Measurements from ENCODE around the gene NOPCHAP1. TPM values are rescaled to one million over a fixed set of nuclear protein-coding genes. Genes with fewer than 3 reads are reported as not detected.
"Not testable (repeated sequence)": the region's sequence is repeated elsewhere in the genome, so short reads cannot be mapped to it uniquely, and the experiment has no call there.

NOPCHAP1 gene
- total RNA-seq, 2 donors from 2014 or later, result 2.8 to 6.5 TPM

DNA sequence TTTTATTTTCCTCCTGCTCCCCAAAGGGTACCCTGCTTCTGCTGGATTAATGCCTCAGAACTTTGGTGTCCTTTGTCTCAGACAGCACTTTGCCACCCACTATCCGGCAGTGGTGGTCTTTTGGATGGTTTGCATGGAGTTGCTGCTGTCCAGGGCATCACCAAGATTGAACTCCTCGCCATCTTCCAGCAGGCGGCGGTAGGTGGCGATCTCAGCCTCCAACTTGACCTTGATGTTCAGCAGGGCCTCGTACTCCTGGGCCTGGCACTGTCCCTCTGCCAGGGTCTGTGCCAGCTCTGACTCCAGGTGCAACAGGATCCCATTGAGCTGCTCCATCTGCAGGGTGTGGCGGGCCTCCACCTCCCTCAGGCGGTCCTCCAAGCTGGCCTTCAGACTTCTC lies 9.4 kb upstream of the NOPCHAP1 start:
- Histone ChIP-seq H3K4me3 (no peak overlapping the region), H3K27ac (no peak overlapping the region), H3K27me3 (replicated peaks; ENCODE audit: insufficient read depth) (no peaks in the 10 kb centered on the region), H3K36me3 (no peaks in the 10 kb centered on the region), H3K9me3 (no peaks in the 10 kb centered on the region), H3K4me1 (replicated peaks) (no peaks in the 10 kb centered on the region)
- intact Hi-C loops (cut with DNase I), result no loop called here
- no peak for DNase-seq (ENCODE audit: low spot score)
- 73% methylated on average over 8 of the region's 8 CpGs for WGBS
- TF ChIP-seq, protein P1, sequence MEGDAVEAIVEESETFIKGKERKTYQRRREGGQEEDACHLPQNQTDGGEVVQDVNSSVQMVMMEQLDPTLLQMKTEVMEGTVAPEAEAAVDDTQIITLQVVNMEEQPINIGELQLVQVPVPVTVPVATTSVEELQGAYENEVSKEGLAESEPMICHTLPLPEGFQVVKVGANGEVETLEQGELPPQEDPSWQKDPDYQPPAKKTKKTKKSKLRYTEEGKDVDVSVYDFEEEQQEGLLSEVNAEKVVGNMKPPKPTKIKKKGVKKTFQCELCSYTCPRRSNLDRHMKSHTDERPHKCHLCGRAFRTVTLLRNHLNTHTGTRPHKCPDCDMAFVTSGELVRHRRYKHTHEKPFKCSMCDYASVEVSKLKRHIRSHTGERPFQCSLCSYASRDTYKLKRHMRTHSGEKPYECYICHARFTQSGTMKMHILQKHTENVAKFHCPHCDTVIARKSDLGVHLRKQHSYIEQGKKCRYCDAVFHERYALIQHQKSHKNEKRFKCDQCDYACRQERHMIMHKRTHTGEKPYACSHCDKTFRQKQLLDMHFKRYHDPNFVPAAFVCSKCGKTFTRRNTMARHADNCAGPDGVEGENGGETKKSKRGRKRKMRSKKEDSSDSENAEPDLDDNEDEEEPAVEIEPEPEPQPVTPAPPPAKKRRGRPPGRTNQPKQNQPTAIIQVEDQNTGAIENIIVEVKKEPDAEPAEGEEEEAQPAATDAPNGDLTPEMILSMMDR (IDR thresholded peaks at IDR 0.05), result no peak
- TF ChIP-seq POLR2AphosphoS5 (IDR thresholded peaks at IDR 0.05) (no peak), POLR2A (IDR thresholded peaks at IDR 0.05) (no peak)

DNA sequence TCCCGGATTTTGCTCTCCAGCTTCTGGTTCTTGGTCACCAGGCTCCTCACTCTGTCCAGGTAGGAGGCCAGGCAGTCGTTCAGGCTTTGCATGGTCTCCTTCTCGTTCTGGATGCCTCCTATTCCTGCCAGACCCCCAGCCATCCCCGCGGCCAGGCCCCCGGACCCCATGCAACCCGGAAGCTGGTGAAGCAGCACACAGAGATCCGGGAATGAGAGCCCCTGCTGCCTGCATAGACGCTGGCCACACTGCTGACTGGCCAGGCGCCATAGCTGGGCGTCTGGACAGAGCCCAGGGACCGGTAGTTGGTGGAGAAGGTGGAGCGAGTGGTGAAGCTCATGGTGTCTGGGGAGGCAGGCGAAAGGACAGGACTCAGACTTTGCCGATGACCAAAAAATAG lies 8.4 kb upstream of the NOPCHAP1 start:
- DNase-seq (ENCODE audit: low spot score); H3K4me3 ChIP-seq; H3K27me3 ChIP-seq (replicated peaks; ENCODE audit: insufficient read depth); H3K4me1 ChIP-seq (replicated peaks); H3K36me3 ChIP-seq; H3K9me3 ChIP-seq; intact Hi-C loops (cut with DNase I); H3K27ac ChIP-seq: not testable (repeated sequence)
- 94% methylated on average over 15 of the region's 15 CpGs for WGBS

DNA sequence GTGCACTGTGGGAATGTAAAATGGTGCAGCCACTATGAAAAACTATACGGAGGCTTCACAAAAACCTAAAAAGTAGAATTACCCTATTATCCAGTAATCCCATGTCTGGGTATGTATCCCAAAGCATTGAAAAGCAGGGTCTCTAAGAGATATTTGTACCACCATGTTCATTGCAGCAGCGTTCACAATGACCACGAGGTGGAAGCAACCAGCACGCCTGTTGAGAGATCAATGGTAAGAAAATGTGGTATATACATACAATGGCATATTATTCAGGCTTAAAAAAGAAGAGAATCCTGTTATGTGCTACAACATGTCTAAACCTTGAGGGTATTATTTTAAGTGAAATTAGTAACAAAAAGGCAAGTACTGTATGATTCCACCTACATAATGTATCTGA lies 910 bp upstream of the NOPCHAP1 start:
- H3K36me3 ChIP-seq, result no peaks in the 10 kb centered on the region
- intact Hi-C loops (cut with DNase I), result no loop called here
- no peak overlapping the region for H3K27ac ChIP-seq
- no peaks in the 10 kb centered on the region for H3K9me3 ChIP-seq
- no peak for TF ChIP-seq POLR2A (IDR thresholded peaks at IDR 0.05)
- TF ChIP-seq, protein P1 (IDR thresholded peaks at IDR 0.05), result no peak
- TF ChIP-seq POLR2AphosphoS5 (IDR thresholded peaks at IDR 0.05), result no peak
- DNase-seq (ENCODE audit: low spot score), result no peak
- no peak overlapping the region for H3K4me3 ChIP-seq
- no peaks in the 10 kb centered on the region for H3K27me3 ChIP-seq (replicated peaks; ENCODE audit: insufficient read depth)
- no peaks in the 10 kb centered on the region for H3K4me1 ChIP-seq (replicated peaks)
- WGBS, result 83% methylated on average over 4 of the region's 4 CpGs

- H3K27ac ChIP-seq, result no peak overlapping the region
- intact Hi-C loops (cut with DNase I), result no loop called here
- DNase-seq (ENCODE audit: low spot score), result no peak
- TF ChIP-seq POLR2AphosphoS5 (IDR thresholded peaks at IDR 0.05), result no peak
- TF ChIP-seq, protein P1 (IDR thresholded peaks at IDR 0.05), result no peak
- TF ChIP-seq POLR2A (IDR thresholded peaks at IDR 0.05), result no peak
- H3K27me3 ChIP-seq (replicated peaks; ENCODE audit: insufficient read depth), result no peaks in the 10 kb centered on the region
- no peak overlapping the region for H3K4me3 ChIP-seq
- no peaks in the 10 kb centered on the region for H3K4me1 ChIP-seq (replicated peaks)
- no peaks in the 10 kb centered on the region for H3K36me3 ChIP-seq
- H3K9me3 ChIP-seq, result no peaks in the 10 kb centered on the region
- WGBS, result 97% methylated on average over 4 of the region's 4 CpGs
These were observed 4.8 kb downstream of the NOPCHAP1 start for GRCh38 chr12:104990950-104991349.

- no peaks in the 10 kb centered on the region for H3K9me3 ChIP-seq
- intact Hi-C loops (cut with DNase I), result no loop called here
- no peak overlapping the region for H3K4me3 ChIP-seq
- no peaks in the 10 kb centered on the region for H3K27me3 ChIP-seq (replicated peaks; ENCODE audit: insufficient read depth)
- H3K36me3 ChIP-seq, result no peaks in the 10 kb centered on the region
- DNase-seq (ENCODE audit: low spot score), result no peak
- 64% methylated on average over 3 of the region's 3 CpGs for WGBS
- no peaks in the 10 kb centered on the region for H3K4me1 ChIP-seq (replicated peaks)
- H3K27ac ChIP-seq, result no peak overlapping the region
- TF ChIP-seq, protein P1 (IDR thresholded peaks at IDR 0.05), result no peak
These were observed 5.5 kb downstream of the NOPCHAP1 start for GRCh38 chr12:104991565-104992128.

Data from prostate gland (tissue), 2 donors.